Measurements from ENCODE around the gene SPINK13. TPM values are rescaled to one million over a fixed set of nuclear protein-coding genes. Genes with fewer than 3 reads are reported as not detected.

SPINK13 gene
- total and polyA plus RNA-seq, 2 experiments from 2014 or later = not detected

DNA sequence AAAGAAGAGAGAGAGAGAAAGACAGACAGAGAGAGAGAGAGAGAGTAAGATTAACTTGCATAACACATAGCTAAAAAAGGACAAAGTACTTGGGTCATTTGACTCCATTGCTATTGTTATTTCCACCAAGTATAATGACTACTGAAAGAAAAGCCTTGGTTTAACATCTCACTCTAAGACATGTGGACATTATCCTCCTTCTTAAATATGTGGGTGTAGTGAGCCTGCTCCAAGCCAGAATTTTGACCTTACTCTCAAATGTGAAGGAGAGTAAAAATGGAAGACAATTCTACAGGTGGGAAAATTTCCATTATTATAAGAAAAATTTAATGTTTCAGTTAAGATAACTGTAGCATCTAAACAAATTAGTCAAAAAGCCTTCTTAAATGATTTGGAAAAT, 38.8 kb upstream of the SPINK13 start:
- no peaks in the 10 kb centered on the region for H3K36me3 ChIP-seq (ENCODE audit: low read depth)
- in situ Hi-C loops (cut with MboI) = no loop called here
- no peaks in the 10 kb centered on the region for H3F3A ChIP-seq (ENCODE audit: insufficient read depth)
- TF ChIP-seq EZH2 (IDR thresholded peaks at IDR 0.05; ENCODE audit: insufficient read depth, poor library complexity, severe bottlenecking) (no peak), EZH2phosphoT487 (IDR thresholded peaks at IDR 0.05; ENCODE audit: insufficient read depth, low read depth) (no peak)
- H3K9ac ChIP-seq = no peak overlapping the region
- no peaks in the 10 kb centered on the region for H3K27me3 ChIP-seq (replicated peaks; ENCODE audit: insufficient read depth)
- H3K9me3 ChIP-seq (ENCODE audit: low read depth) = no peaks in the 10 kb centered on the region
- H2AFZ ChIP-seq = no peak overlapping the region
- no peaks in the 10 kb centered on the region for H3K4me1 ChIP-seq (ENCODE audit: insufficient read depth)
- H4K20me1 ChIP-seq (ENCODE audit: insufficient read depth) = no peaks in the 10 kb centered on the region
- H3K27ac ChIP-seq = no peak overlapping the region
- DNase-seq = no peak
- H3K9me2 ChIP-seq (ENCODE audit: insufficient read depth) = no peaks in the 10 kb centered on the region
- no peak overlapping the region for H3K4me3 ChIP-seq
- H3K4me2 ChIP-seq (ENCODE audit: unreplicated experiment) = no peak overlapping the region
- H3K79me2 ChIP-seq (ENCODE audit: insufficient read depth) = no peaks in the 10 kb centered on the region

DNA sequence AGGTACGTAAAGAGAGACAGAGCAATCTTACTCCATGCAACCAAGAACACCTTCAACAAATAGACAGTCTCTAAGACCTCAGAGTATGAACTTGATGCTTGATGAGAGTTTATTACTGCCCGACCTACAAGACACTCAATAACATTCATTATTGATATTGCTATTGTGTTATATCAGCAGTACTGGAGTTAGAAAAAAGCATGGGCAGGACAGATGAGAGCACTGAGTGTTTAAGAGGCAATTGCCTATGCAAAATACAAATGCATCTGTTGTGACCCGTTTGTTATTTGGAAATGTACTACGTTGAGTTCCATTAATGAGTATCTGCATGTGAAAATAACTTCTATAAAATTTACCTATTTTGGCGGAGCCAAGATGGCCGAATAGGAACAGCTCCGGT, 38.4 kb upstream of the SPINK13 start:
- Histone ChIP-seq H3F3A (ENCODE audit: insufficient read depth) (no peaks in the 10 kb centered on the region), H3K9me2 (ENCODE audit: insufficient read depth) (no peaks in the 10 kb centered on the region), H3K9me3 (ENCODE audit: low read depth) (no peaks in the 10 kb centered on the region), H3K4me3 (no peak overlapping the region), H3K36me3 (ENCODE audit: low read depth) (no peaks in the 10 kb centered on the region), H4K20me1 (ENCODE audit: insufficient read depth) (no peaks in the 10 kb centered on the region), H3K79me2 (ENCODE audit: insufficient read depth) (no peaks in the 10 kb centered on the region), H2AFZ (no peak overlapping the region), H3K4me1 (ENCODE audit: insufficient read depth) (no peaks in the 10 kb centered on the region), H3K9ac (no peak overlapping the region), H3K4me2 (ENCODE audit: unreplicated experiment) (no peak overlapping the region), H3K27ac (no peak overlapping the region), H3K27me3 (replicated peaks; ENCODE audit: insufficient read depth) (no peaks in the 10 kb centered on the region)
- no peak for TF ChIP-seq EZH2 (IDR thresholded peaks at IDR 0.05; ENCODE audit: insufficient read depth, poor library complexity, severe bottlenecking)
- no peak for TF ChIP-seq EZH2phosphoT487 (IDR thresholded peaks at IDR 0.05; ENCODE audit: insufficient read depth, low read depth)
- DNase-seq = no peak
- WGBS, 2 experiments (ENCODE audit: low coverage in 1 of 2, low lambda C conversion rate in 2 of 2, missing lambda C conversion rate in 2 of 2) = 52 to 53% methylated on average over 7 of the region's 7 CpGs
- in situ Hi-C loops (cut with MboI) = no loop called here

DNA sequence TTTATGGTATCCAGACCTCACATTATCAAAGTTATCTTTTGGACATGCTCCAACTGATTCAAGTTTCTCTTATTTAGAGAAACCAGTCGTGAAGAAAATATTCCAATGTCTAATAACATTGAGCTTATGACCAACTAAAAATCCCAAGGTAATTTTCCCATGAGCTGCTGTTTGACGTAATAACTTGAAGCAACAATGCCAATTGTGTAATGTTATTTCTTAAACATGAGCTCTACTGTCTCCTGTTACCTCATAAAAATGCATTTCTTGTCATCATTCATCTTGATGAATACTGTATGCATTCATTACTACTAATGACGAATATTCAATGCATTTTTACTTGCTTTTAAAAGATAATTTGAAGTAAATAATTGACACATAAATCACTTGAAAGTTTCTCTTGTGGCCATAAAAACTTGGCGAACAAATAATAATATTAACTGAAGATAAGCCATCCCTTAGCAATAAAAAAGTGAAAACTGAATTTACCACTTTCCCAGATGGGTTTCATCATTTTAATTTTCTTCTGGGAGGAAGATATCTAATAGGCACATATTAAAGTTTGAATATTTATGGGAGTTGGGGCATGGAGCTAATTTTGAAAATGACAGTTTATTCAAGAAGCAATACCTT, 30.7 kb upstream of the SPINK13 start:
- no peak overlapping the region for H3K9ac ChIP-seq
- no peaks in the 10 kb centered on the region for H3K4me1 ChIP-seq (ENCODE audit: insufficient read depth)
- H3K27ac ChIP-seq = no peak overlapping the region
- no peak overlapping the region for H2AFZ ChIP-seq
- H3K9me3 ChIP-seq (ENCODE audit: low read depth) = no peaks in the 10 kb centered on the region
- TF ChIP-seq EZH2 (IDR thresholded peaks at IDR 0.05; ENCODE audit: insufficient read depth, poor library complexity, severe bottlenecking) (no peak), EZH2phosphoT487 (IDR thresholded peaks at IDR 0.05; ENCODE audit: insufficient read depth, low read depth) (no peak)
- H4K20me1 ChIP-seq (ENCODE audit: insufficient read depth) = no peaks in the 10 kb centered on the region
- in situ Hi-C loops (cut with MboI) = no loop called here
- no peaks in the 10 kb centered on the region for H3K9me2 ChIP-seq (ENCODE audit: insufficient read depth)
- no peaks in the 10 kb centered on the region for H3K36me3 ChIP-seq (ENCODE audit: low read depth)
- no peak overlapping the region for H3K4me2 ChIP-seq (ENCODE audit: unreplicated experiment)
- H3K79me2 ChIP-seq (ENCODE audit: insufficient read depth) = no peaks in the 10 kb centered on the region
- no peak overlapping the region for H3K4me3 ChIP-seq
- DNase-seq = no peak
- H3F3A ChIP-seq (ENCODE audit: insufficient read depth) = no peaks in the 10 kb centered on the region
- H3K27me3 ChIP-seq (replicated peaks; ENCODE audit: insufficient read depth) = no peaks in the 10 kb centered on the region
- WGBS, 2 experiments (ENCODE audit: low coverage in 1 of 2, low lambda C conversion rate in 2 of 2, missing lambda C conversion rate in 2 of 2) = 4 to 13% methylated on average over 4 of the region's 4 CpGs

DNA sequence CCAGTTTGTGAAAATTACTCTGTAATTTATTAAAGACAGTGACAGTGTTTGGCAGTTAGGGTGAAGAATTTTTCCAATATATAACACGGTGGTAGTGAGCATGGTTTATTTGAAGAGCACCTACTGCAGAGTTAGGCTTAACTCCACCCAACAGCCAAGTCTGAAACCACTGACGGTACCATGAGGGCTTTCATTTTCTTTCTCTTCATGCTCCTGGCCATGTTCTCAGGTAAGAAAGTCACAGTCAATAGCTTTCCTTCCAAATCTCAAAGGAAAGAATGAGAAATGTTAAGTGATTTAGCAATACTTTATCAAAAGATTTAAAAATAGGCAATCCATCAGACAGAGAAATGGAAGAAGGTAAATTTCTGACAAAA, 30.2 kb upstream of the SPINK13 start, which contains the start of gene MARCOL:
MARCOL (plus strand) TSS at position 108 of the 377 bp plus-strand sequence; CDS start at position 181, 73 bp downstream.
- Histone ChIP-seq H3K4me1 (ENCODE audit: insufficient read depth) (no peaks in the 10 kb centered on the region), H4K20me1 (ENCODE audit: insufficient read depth) (no peaks in the 10 kb centered on the region), H3K79me2 (ENCODE audit: insufficient read depth) (no peaks in the 10 kb centered on the region), H2AFZ (no peak within 1 kb of the TSS), H3F3A (ENCODE audit: insufficient read depth) (no peaks in the 10 kb centered on the region), H3K9ac (no peak within 1 kb of the TSS), H3K27me3 (replicated peaks; ENCODE audit: insufficient read depth) (no peaks in the 10 kb centered on the region), H3K4me3 (no peak within 1 kb of the TSS), H3K9me3 (ENCODE audit: low read depth) (no peaks in the 10 kb centered on the region), H3K9me2 (ENCODE audit: insufficient read depth) (no peaks in the 10 kb centered on the region), H3K27ac (no peak within 1 kb of the TSS), H3K36me3 (ENCODE audit: low read depth) (no peaks in the 10 kb centered on the region), H3K4me2 (ENCODE audit: unreplicated experiment) (no peak within 1 kb of the TSS)
- TF ChIP-seq EZH2 (IDR thresholded peaks at IDR 0.05; ENCODE audit: insufficient read depth, poor library complexity, severe bottlenecking) (no peak), EZH2phosphoT487 (IDR thresholded peaks at IDR 0.05; ENCODE audit: insufficient read depth, low read depth) (no peak)
- no peak for DNase-seq
- 12 to 13% methylated on average over 2 of the region's 2 CpGs for WGBS, 2 experiments (ENCODE audit: low coverage in 1 of 2, low lambda C conversion rate in 2 of 2, missing lambda C conversion rate in 2 of 2)
- in situ Hi-C loops (cut with MboI) = no loop called here

DNA sequence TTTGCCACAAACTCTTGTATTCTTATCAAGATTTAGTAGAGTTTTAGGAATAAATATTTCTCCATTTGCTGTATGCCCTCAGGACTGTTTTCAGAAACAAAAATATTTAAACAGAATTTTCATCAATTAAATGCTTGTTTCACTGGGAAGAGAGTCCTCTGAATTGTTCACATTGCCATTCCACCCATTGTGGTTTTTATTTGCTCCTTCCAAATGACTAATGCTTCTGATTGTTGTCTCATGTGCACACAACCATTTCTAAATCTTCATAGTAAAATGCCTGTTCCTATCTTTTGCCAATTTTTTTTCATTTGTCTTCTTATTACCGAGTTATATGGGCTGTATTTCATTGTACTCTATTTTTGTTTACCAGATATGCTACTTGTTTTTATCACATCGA, 19.7 kb upstream of the SPINK13 start:
- no peak overlapping the region for H3K27ac ChIP-seq
- H3K9me2 ChIP-seq (ENCODE audit: insufficient read depth) = no peaks in the 10 kb centered on the region
- no peak overlapping the region for H3K4me2 ChIP-seq (ENCODE audit: unreplicated experiment)
- 8% methylated on average over 2 of the region's 2 CpGs for whole genome bisulfite sequencing, 2 experiments (ENCODE audit: low coverage in 1 of 2, low lambda C conversion rate in 2 of 2, missing lambda C conversion rate in 2 of 2)
- H3F3A ChIP-seq (ENCODE audit: insufficient read depth) = no peaks in the 10 kb centered on the region
- in situ Hi-C loops (cut with MboI) = no loop called here
- H3K4me3 ChIP-seq = no peak overlapping the region
- H3K36me3 ChIP-seq (ENCODE audit: low read depth) = no peaks in the 10 kb centered on the region
- no peak overlapping the region for H2AFZ ChIP-seq
- no peaks in the 10 kb centered on the region for H3K27me3 ChIP-seq (replicated peaks; ENCODE audit: insufficient read depth)
- DNase-seq = no peak
- no peaks in the 10 kb centered on the region for H4K20me1 ChIP-seq (ENCODE audit: insufficient read depth)
- no peaks in the 10 kb centered on the region for H3K79me2 ChIP-seq (ENCODE audit: insufficient read depth)
- TF ChIP-seq EZH2 (IDR thresholded peaks at IDR 0.05; ENCODE audit: insufficient read depth, poor library complexity, severe bottlenecking) (no peak), EZH2phosphoT487 (IDR thresholded peaks at IDR 0.05; ENCODE audit: insufficient read depth, low read depth) (no peak)
- no peaks in the 10 kb centered on the region for H3K9me3 ChIP-seq (ENCODE audit: low read depth)
- H3K4me1 ChIP-seq (ENCODE audit: insufficient read depth) = no peaks in the 10 kb centered on the region
- no peak overlapping the region for H3K9ac ChIP-seq

Data from GM23248 (cell line).